ENCODE measurements around the gene SYNDIG1L.
"Not testable (repeated sequence)": the region's sequence is repeated elsewhere in the genome, so short reads cannot be mapped to it uniquely, and the experiment has no call there.

SYNDIG1L gene
- total RNA-seq: 0 to 0.10 reads per million in 2 donors

- DNase-seq: no peak
Measured at GRCh38 chr14:74426202-74426582, at the start of gene SYNDIG1L. TSS of gene SYNDIG1L (minus strand) at chr14:74426210. CDS start at chr14:74409744, 16,466 bp downstream.

DNA sequence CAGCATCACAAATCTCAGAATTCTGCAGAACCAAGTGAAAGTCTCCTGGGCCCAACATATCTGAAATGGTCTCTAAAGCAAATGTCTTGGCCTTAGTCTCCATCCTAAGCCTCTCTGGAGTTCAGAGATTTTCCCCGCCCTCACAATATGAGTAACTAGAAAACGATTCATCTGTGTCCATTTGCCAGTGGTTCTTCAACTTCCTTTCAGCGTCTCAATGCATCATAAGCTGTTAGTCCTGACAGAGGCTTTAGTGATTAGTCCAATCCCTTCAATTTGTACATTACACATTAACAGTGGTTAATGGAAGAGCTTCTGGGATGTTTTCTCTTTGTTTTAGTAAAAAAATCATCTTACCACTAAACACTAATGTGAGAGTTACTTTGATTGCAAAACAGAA lies 49.7 kb upstream of the SYNDIG1L start:
- DNase-seq: no peak

DNA sequence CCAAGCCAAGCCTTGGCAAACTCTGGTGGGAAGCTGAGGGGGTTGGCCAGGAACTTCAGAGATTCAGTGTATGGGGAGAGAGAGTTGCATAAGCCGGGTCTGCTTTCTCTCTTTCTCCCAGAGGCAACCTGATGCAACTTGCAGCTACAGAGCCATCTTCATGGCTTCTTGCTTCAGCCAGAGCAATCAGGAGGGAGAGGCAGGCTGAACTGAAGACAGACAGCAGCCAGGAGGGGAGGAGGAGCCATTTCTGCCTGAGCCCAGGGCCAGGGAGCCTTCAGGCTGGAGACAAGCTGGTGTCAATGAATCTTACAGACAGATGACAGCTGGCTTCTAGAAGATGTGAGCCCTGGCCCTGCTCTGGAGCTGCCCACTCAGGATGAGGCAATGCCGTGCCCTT lies 48.4 kb upstream of the SYNDIG1L start:
- no peak for DNase-seq

GRCh38 chr14:74472601-74473000 lies 46.6 kb upstream of the SYNDIG1L start:
- no peak for DNase-seq

DNA sequence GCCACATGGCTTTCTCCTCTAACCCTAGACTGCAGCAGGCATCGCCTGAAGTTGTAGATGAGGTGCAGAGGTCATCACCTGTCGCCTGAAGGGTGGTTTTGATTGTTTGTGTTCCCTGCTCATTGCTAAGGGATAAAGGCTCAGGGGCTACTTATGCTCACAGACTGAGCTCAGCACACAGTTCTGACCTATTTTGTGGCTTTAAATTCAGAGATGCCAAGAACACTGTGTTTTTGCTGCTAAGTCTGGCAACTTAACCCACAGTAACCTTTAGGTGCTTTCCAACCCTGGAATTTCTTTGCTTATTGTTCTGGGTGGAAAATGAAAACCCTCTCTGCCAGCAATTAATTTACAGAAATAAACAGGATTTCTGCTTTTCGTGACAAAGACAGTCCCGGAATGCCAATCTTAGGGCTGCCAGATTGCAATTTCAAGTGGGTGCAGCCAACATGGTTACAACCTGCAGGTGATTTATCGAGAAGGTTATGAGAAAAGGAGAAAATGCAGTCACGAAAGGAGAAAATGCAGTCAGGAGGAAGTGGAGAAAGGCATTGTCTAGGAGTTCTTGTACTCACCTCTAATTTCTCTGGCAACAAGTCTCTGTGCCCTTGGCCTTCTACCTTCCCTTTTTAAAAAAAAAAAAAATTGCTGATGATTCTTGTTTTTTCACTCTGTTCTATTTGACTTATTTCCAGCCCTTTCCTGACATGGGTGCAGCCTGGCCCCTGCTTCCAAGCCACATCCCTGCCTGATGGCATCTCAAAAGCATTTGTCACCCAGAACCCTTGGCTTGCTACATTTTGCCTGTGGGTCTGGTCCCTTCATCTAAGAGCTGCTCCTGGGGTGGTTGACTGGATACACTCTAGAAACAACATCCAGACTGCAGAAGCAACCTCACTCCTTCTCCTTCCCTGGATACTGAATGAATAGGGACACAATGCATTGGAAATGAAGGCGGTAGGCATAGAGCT lies 43.8 kb upstream of the SYNDIG1L start:
- no peak for DNase-seq

- DNase-seq: no peak
Measured at GRCh38 chr14:74468513-74468912, 42.5 kb upstream of the SYNDIG1L start.

- DNase-seq: no peak
Measured at GRCh38 chr14:74465335-74465734, 39.3 kb upstream of the SYNDIG1L start.

GRCh38 chr14:74464785-74465184 lies 38.8 kb upstream of the SYNDIG1L start:
- no peak for DNase-seq

- DNase-seq: no peak
Measured at GRCh38 chr14:74463697-74464096, 37.7 kb upstream of the SYNDIG1L start.

DNA sequence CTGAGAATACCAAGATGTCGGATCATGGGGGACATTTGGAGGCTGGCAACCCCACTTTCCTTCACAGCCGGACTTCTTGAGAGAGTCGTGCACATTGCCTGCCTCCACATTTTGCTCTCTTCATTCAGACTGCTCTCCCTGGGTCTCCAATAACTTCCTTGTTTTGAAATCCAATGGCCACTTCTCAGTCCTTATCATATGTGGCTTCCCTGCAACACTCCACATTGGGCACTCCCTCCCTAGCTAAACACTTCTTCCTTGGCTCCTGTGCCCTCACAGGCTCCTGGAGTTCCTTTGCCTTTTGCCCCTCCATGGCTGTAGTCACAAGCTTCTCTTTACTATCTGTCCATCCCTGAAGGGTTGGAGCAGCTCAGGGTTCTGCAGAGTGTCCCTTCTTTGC lies 37.0 kb upstream of the SYNDIG1L start:
- DNase-seq: no peak

GRCh38 chr14:74459976-74460375 lies 34.0 kb upstream of the SYNDIG1L start:
- no peak for DNase-seq

DNA sequence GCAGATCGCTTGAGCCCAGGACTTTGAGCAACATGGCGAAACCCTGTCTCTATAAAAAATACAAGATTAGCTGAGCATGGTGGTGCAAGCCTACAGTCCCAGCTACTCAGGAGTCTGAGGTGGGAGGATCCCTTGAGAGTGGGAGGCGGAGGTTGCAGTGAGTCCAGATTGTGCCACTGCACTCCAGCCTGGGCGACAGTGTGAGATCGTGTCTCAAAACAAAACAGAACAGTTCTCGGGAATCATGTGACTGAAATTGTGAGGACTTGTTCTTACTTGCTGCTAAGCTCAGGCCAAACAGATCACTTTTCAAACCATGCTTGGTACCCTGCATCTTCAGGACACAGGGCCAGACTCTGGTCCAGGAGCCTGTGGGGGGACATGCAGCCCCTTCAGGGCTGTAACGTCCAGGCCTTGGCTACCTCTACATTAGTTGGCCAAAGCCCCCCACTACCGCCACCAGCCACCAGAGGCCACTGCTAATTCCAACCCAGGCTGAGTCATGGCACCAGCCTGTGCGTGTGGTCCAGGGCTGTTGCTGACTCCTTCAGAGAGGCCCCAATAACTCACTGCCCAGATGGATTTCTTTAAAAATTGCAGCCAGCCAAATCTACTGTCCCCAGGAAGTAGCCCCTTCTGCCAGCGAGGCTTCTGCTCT lies 33.4 kb upstream of the SYNDIG1L start:
- no peak for DNase-seq

- no peak for DNase-seq
Measured at GRCh38 chr14:74457565-74457895, 31.5 kb upstream of the SYNDIG1L start.

GRCh38 chr14:74456684-74457564 lies 30.9 kb upstream of the SYNDIG1L start:
- no peak for DNase-seq

GRCh38 chr14:74454397-74454796 lies 28.4 kb upstream of the SYNDIG1L start:
- DNase-seq: not testable (repeated sequence)

DNA sequence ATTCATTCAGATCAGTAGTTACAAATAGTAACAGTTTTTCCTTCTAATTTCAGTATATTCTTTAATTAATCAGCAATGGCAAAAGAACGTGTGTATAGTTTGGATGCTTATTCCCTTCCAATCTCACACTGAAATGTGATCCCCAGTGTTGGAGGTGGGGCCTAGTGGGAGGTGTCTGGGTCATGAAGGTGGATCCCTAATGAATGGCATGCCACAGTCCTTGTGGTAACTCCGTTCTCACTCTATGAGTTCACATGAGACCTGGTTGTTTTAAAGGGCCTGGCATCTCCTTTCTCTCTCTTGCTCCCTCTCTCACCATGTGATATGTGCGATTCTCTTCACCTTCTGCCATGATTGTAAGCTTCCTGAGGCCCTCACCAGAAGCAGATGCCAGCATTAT lies 18.9 kb upstream of the SYNDIG1L start:
- no peak for DNase-seq

- DNase-seq: no peak
Measured at GRCh38 chr14:74442757-74443156, 16.7 kb upstream of the SYNDIG1L start.

DNA sequence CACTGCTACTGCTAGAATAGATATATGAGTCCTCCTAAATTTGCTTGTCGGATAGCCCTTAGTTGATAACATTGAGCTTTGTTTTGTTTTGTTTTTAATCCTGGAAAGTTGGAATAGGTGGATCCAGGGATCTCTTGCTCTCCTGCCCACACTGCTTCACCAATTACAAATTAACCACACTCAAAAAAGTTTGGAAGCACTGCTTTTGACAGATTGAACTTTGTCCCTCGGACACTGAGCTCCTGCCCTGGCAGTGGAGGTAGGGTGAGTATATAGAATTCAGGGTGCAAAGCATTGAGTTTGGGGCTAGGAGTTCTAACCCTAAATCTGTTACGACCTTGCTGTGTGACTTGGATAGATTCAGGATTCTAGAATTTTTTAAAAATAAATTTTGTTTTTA lies 15.1 kb upstream of the SYNDIG1L start:
- no peak for DNase-seq

DNA sequence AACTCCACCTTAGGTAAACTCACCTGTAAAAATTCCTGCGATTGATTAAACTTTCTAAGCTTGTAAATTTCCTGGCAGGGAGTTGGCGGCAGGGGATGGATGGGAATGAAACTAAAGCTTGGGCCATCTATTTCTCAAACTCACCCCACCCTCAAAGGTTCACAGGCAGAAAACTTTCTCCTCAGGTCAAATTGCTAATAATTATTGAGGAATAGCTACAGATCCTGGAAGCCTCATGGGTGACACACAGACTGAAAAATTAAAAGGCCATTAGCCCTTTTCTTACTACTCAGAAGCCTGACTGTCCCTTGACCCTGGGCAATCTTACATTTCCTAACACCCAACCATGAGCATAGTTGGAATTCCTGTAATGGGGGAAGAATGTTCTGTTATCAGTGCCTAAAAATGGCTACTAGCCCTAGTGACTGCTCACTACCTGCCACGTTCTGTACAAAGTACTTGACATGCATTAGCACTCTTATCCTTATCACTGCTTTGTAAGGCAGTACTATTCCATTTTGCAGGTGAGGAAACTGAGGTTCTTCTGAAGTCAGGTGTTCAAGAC lies 12.4 kb upstream of the SYNDIG1L start:
- no peak for DNase-seq

DNA sequence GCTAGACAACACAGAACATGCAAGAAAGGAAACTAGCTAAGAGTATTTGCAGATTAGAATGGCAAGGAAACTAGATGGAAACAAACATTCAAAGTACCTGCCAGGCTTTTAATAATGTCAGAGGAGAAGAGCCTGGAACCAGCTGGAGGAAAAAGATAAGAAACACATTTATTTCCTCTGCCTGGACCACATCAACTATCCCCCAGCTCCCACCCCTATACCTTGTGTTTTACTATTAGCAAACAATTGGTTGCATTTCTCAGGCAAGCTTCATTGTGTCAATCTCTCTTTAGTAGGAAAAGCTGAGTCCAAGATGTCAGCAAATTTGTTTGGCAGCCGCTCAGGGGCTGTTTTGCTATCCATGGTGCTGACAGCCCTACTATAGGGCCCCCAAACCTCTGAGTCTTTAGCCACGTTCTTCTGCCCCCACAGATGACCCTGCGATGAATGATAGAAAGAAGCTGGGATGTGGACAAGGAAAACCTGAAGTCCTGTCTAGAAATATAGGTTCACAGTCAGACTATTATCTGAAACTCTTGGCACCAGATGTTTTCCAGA lies 11.6 kb upstream of the SYNDIG1L start:
- no peak for DNase-seq

DNA sequence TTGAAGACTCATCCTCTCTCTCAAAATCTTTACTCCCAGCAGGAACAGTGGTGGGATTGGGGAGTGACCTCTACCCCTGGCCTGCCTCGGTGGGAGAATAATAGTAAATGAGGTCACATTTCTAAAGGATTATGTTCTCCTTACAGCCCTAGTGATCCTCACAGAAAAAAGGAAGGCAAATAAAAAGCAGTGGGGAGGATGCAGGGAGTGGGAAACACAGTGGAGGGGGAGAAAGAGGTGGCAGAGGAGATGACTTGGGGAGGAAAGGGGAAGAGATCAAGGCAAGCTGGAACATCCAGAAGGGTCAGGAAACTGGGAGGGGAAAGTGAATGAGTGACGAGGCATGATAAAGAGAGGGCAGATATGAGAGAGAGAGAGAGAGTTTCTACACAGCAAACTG lies 8.3 kb upstream of the SYNDIG1L start:
- DNase-seq: no peak

DNA sequence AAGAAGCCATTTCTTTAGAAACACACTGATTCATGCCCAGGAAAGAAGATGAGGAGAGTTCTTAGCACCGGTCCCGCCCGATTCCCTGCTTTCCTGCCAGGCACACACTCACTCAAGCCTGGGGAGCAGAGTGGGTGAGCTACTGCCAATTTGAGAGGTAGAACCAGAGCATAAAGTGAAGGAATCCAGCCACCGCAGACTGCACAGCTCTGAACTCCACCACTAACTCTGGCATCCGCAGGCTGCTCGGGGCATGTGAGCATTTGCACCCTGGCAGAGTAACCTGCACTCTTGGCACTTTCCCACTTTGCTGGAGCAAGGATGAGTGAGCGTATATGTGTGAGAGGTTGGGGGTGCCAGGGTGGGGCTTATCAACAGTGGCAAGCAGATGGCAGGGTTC lies 4.0 kb upstream of the SYNDIG1L start:
- no peak for DNase-seq

All from activated gamma-delta T cell (primary cell).